Measurements from ENCODE around the gene LRRC56. TPM values are rescaled to one million over a fixed set of nuclear protein-coding genes. Genes with fewer than 3 reads are reported as not detected.

Gene LRRC56
- total and polyA plus RNA-seq, 2 experiments from 2014 or later: 0.86 to 1.3 TPM

DNA sequence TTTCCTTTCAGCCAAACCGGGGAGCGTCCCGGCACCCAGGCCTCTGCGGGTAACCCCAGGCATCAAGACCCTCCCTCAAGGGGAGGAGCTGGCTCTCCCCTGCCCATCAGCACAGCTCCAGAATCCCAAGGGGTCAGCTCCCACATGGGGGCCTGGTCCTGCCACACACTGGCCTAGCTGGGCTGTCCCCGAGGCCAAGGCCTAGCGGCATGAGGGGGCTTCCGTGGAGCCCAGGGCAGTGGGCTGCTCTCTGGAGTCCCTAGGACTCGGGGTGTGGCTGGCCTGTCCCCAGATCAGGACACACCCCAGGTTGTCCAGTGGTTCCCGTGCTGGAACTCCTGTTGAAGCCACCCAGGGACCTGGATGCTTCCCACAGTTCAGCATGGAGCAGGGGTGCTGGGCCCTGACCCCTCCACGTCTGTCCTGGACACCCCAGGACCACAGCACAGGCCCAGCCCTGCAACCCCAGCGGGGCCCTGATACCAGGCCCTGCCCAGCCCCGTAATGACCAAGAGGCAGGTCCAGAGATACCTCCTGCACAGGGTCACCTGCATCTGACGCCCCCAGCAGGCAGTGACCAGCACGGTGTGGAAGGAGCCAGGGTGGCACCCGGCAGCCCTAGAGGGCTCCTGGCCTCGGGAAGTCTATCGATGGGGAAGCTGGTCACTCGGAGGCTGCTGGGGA, 7.5 kb upstream of the LRRC56 start:
- Histone ChIP-seq H4K20me1 (ENCODE audit: insufficient read depth) (no peaks in the 10 kb centered on the region), H3K27me3 (replicated peaks; ENCODE audit: insufficient read depth) (no peaks in the 10 kb centered on the region), H3K79me2 (ENCODE audit: insufficient read depth) (peaks cover 16% of the 10 kb centered on the region), H2AFZ (no peak overlapping the region), H3K27ac (no peak overlapping the region), H3F3A (ENCODE audit: insufficient read depth) (no peaks in the 10 kb centered on the region), H3K4me1 (ENCODE audit: insufficient read depth) (no peaks in the 10 kb centered on the region), H3K36me3 (ENCODE audit: low read depth) (no peaks in the 10 kb centered on the region), H3K4me2 (ENCODE audit: unreplicated experiment) (no peak overlapping the region), H3K9me3 (ENCODE audit: low read depth) (no peaks in the 10 kb centered on the region), H3K9ac (no peak overlapping the region), H3K4me3 (no peak overlapping the region), H3K9me2 (ENCODE audit: insufficient read depth) (no peaks in the 10 kb centered on the region)
- WGBS, 2 experiments (ENCODE audit: low coverage in 1 of 2, low lambda C conversion rate in 2 of 2, missing lambda C conversion rate in 2 of 2): 67 to 77% methylated on average over 18 of the region's 18 CpGs
- TF ChIP-seq EZH2 (IDR thresholded peaks at IDR 0.05; ENCODE audit: insufficient read depth, poor library complexity, severe bottlenecking) (no peak), EZH2phosphoT487 (IDR thresholded peaks at IDR 0.05; ENCODE audit: insufficient read depth, low read depth) (no peak)
- in situ Hi-C loops (cut with MboI): no loop called here
- no peak for DNase-seq

DNA sequence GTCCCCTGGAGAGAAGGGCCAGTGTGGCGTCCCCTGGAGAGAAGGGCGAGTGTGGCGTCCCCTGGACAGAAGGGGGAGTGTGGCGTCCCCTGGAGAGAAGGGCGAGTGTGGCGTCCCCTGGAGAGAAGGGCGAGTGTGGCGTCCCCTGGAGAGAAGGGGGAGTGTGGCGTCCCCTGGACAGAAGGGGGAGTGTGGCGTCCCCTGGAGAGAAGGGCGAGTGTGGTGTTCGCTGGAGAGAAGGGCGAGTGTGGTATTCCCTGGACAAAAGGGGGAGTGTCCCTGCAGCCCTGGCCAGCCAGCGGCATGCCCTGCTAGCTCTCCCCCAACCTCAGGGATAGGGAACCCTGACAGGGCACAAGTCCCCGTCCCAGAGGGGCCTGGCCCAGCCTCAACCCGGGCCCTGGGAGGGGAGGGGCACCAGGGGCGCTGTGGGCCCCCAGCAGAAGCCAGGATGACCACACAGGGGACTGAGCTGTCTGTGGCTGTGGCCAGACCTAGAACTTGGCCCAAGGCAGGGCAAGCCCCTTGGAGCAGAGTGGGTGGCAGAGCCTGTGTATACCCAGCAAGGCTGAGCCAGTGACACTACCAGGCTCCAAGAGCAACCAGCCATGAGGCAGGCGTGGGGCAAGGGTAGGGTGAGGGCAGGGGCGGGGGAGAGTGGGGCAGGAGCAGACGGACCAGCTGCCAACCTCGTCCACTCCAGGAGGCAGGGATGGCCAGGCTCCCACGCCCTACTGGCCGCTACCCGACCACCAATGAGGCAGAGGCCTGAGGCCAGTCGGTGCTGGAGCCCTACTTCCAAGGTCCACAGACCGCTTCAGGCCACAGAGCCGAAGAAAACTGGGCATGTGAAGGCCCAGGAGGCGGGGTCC, 6.1 kb upstream of the LRRC56 start:
- H3K9ac ChIP-seq: no peak overlapping the region
- H3K4me2 ChIP-seq (ENCODE audit: unreplicated experiment): no peak overlapping the region
- no peaks in the 10 kb centered on the region for H3K27me3 ChIP-seq (replicated peaks; ENCODE audit: insufficient read depth)
- H3K4me3 ChIP-seq: no peak overlapping the region
- WGBS, 2 experiments (ENCODE audit: low coverage in 1 of 2, low lambda C conversion rate in 2 of 2, missing lambda C conversion rate in 2 of 2): 89 to 93% methylated on average over 8 to 28 of the region's 28 CpGs
- no peaks in the 10 kb centered on the region for H3K4me1 ChIP-seq (ENCODE audit: insufficient read depth)
- H3K27ac ChIP-seq: no peak overlapping the region
- no peaks in the 10 kb centered on the region for H3K9me3 ChIP-seq (ENCODE audit: low read depth)
- no peaks in the 10 kb centered on the region for H3K9me2 ChIP-seq (ENCODE audit: insufficient read depth)
- in situ Hi-C loops (cut with MboI): no loop called here
- H4K20me1 ChIP-seq (ENCODE audit: insufficient read depth): no peaks in the 10 kb centered on the region
- H2AFZ ChIP-seq: no peak overlapping the region
- peaks cover 17% of the 10 kb centered on the region for H3K79me2 ChIP-seq (ENCODE audit: insufficient read depth)
- TF ChIP-seq EZH2phosphoT487 (IDR thresholded peaks at IDR 0.05; ENCODE audit: insufficient read depth, low read depth) (no peak), EZH2 (IDR thresholded peaks at IDR 0.05; ENCODE audit: insufficient read depth, poor library complexity, severe bottlenecking) (no peak)
- no peak for DNase-seq
- H3K36me3 ChIP-seq (ENCODE audit: low read depth): no peaks in the 10 kb centered on the region
- H3F3A ChIP-seq (ENCODE audit: insufficient read depth): no peaks in the 10 kb centered on the region

DNA sequence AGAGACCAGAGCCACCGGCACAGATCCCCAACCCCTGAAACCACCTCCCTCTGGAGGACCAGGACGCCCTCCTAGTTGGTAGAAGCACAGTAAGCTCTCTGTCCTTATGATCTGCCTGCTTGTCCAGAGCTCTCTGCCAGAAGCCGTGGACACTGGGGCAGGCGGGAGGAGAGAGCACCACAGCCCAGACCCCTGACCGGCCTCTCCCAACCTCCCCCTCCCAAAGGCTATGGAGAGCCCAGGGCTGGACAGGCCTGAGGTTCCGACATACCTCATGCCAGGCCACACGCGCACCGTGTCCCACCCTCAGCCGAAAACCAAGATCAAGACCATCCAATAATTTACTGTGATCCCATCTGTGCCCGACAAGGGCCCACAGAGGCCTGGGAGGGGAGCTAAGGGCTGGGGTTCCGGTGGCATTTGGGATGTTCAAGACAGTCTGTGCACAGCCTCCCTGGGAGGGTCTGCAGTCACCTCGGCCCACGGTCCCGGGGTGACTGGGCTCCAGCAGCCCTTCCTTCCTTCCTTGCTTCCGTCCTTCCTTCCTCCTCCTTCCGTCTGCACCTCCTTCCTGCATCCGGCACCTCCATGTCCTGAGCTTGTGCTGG, 5.3 kb upstream of the LRRC56 start:
- Histone ChIP-seq H3K4me1 (ENCODE audit: insufficient read depth) (no peaks in the 10 kb centered on the region), H3K9me2 (ENCODE audit: insufficient read depth) (no peaks in the 10 kb centered on the region), H3K36me3 (ENCODE audit: low read depth) (no peaks in the 10 kb centered on the region), H3K79me2 (ENCODE audit: insufficient read depth) (peaks cover 17% of the 10 kb centered on the region), H3K9ac (no peak overlapping the region), H3K4me3 (no peak overlapping the region), H3F3A (ENCODE audit: insufficient read depth) (no peaks in the 10 kb centered on the region), H3K27me3 (replicated peaks; ENCODE audit: insufficient read depth) (no peaks in the 10 kb centered on the region), H3K27ac (no peak overlapping the region), H4K20me1 (ENCODE audit: insufficient read depth) (no peaks in the 10 kb centered on the region), H2AFZ (no peak overlapping the region), H3K4me2 (ENCODE audit: unreplicated experiment) (no peak overlapping the region), H3K9me3 (ENCODE audit: low read depth) (no peaks in the 10 kb centered on the region)
- TF ChIP-seq EZH2phosphoT487 (IDR thresholded peaks at IDR 0.05; ENCODE audit: insufficient read depth, low read depth) (no peak), EZH2 (IDR thresholded peaks at IDR 0.05; ENCODE audit: insufficient read depth, poor library complexity, severe bottlenecking) (no peak)
- DNase-seq: no peak
- in situ Hi-C loops (cut with MboI): no loop called here
- 83 to 88% methylated on average over 16 to 18 of the region's 18 CpGs for WGBS, 2 experiments (ENCODE audit: low coverage in 1 of 2, low lambda C conversion rate in 2 of 2, missing lambda C conversion rate in 2 of 2)

DNA sequence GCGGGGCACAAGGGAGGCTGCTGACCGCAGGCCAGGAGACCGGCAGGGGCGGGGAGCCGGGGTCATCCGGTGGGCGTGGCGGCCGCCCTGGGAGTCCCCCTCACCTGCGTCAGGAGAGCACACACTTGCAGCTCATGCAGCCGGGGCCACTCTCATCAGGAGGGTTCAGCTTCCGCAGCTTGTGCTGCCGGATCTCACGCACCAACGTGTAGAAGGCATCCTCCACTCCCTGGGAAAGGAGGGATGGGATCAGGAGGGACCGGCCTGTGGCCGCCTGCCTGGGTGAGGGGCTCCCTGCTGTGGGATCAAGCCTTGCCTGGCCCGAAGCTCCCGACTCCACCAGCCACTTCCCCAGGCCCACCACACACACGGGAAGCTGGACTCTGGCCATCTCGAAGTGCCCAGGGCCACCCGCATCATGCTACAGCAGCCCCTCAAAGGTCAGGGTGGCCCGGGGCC, 4.8 kb upstream of the LRRC56 start:
- Histone ChIP-seq H2AFZ (no peak overlapping the region), H3K27ac (no peak overlapping the region), H3K27me3 (replicated peaks; ENCODE audit: insufficient read depth) (no peaks in the 10 kb centered on the region), H3K4me3 (no peak overlapping the region), H3F3A (ENCODE audit: insufficient read depth) (no peaks in the 10 kb centered on the region), H4K20me1 (ENCODE audit: insufficient read depth) (no peaks in the 10 kb centered on the region), H3K9ac (no peak overlapping the region), H3K9me2 (ENCODE audit: insufficient read depth) (no peaks in the 10 kb centered on the region), H3K4me1 (ENCODE audit: insufficient read depth) (no peaks in the 10 kb centered on the region), H3K9me3 (ENCODE audit: low read depth) (no peaks in the 10 kb centered on the region), H3K79me2 (ENCODE audit: insufficient read depth) (peaks cover 17% of the 10 kb centered on the region), H3K36me3 (ENCODE audit: low read depth) (no peaks in the 10 kb centered on the region), H3K4me2 (ENCODE audit: unreplicated experiment) (no peak overlapping the region)
- in situ Hi-C loops (cut with MboI): no loop called here
- no peak for TF ChIP-seq EZH2 (IDR thresholded peaks at IDR 0.05; ENCODE audit: insufficient read depth, poor library complexity, severe bottlenecking)
- TF ChIP-seq EZH2phosphoT487 (IDR thresholded peaks at IDR 0.05; ENCODE audit: insufficient read depth, low read depth): no peak
- 87 to 93% methylated on average over 23 of the region's 23 CpGs for WGBS, 2 experiments (ENCODE audit: low coverage in 1 of 2, low lambda C conversion rate in 2 of 2, missing lambda C conversion rate in 2 of 2)
- DNase-seq: no peak
